LNCaP clone FGC (cell line): ENCODE data around the gene NALF2.

Experiments used
- DNase-seq: peaks from one replicate; pipeline ENCODE4 v3.0.0-alpha.2; 2011; ENCODE audit warnings: low read depth
- H3K4me3 ChIP-seq: 2 replicates; pipeline ENCODE4 v1.5.1; 2011; ENCODE audit warnings: mild to moderate bottlenecking, low read depth, low read length, control low read depth
- CTCF ChIP-seq: IDR thresholded peaks from 2 replicates; pipeline ENCODE4 v1.5.1; 2012; ENCODE audit warnings: mild to moderate bottlenecking; ENCODE audit not compliant: control insufficient read depth, insufficient read depth; ENCODE audit errors: extremely low read depth

The NALF2 gene

GRCh38 chrX:69523314-69523713 lies 19.2 kb downstream of the NALF2 start:
- TF ChIP-seq CTCF, result no peak
- H3K4me3 ChIP-seq, result no peak overlapping the region
- DNase-seq, result no peak

- TF ChIP-seq CTCF, result no peak
- no peak overlapping the region for H3K4me3 ChIP-seq
- no peak for DNase-seq
Measured at GRCh38 chrX:69524781-69525363, 20.7 kb downstream of the NALF2 start.

- no peak for DNase-seq
- no peak overlapping the region for H3K4me3 ChIP-seq
- no peak for TF ChIP-seq CTCF
Measured at GRCh38 chrX:69530306-69530705, 26.2 kb downstream of the NALF2 start.

GRCh38 chrX:69531031-69531755 lies 27.1 kb downstream of the NALF2 start:
- TF ChIP-seq CTCF, result no peak
- no peak overlapping the region for H3K4me3 ChIP-seq
- no peak for DNase-seq

GRCh38 chrX:69535661-69536060 lies 31.5 kb downstream of the NALF2 start:
- TF ChIP-seq CTCF, result no peak
- no peak for DNase-seq
- no peak overlapping the region for H3K4me3 ChIP-seq

- peak; percentile 6 for DNase-seq
- H3K4me3 ChIP-seq, result no peak overlapping the region
- TF ChIP-seq CTCF, result peak; percentile 80
Measured at GRCh38 chrX:69538321-69538876, 34.3 kb downstream of the NALF2 start.
